Endodermal cell (in vitro differentiated cells): ENCODE data around the gene C12orf50. TPM values are rescaled to one million over a fixed set of nuclear protein-coding genes. Genes with fewer than 3 reads are reported as not detected.
A peak's percentile ranks its signal among the peaks of the same experiment; 100 is the strongest.
"Not testable (repeated sequence)": the region's sequence is repeated elsewhere in the genome, so short reads cannot be mapped to it uniquely, and the experiment has no call there.

Experiments used
- DNase-seq: peaks from one replicate; pipeline ENCODE4 v3.0.0-alpha.2; 2017
- H3K27ac ChIP-seq: 2 replicates; pipeline ENCODE4 v1.5.1; 2013; ENCODE audit warnings: mild to moderate bottlenecking, low read depth, low read length, moderate library complexity
- H3K27me3 ChIP-seq: 2 replicates; pipeline ENCODE4 v1.6.1; 2013; ENCODE audit warnings: mild to moderate bottlenecking, low read length, moderate library complexity; ENCODE audit not compliant: insufficient read depth, control insufficient read depth, poor library complexity, severe bottlenecking
- H3K36me3 ChIP-seq: 2 replicates; pipeline ENCODE4 v1.7.0; 2013; ENCODE audit warnings: mild to moderate bottlenecking, low read length, moderate library complexity; ENCODE audit not compliant: control insufficient read depth, insufficient read depth
- H3K4me1 ChIP-seq: one replicate; pipeline ENCODE4 v1.7.0; 2013; ENCODE audit warnings: low read length; ENCODE audit not compliant: control insufficient read depth, insufficient read depth
- H3K4me3 ChIP-seq: 2 replicates; pipeline ENCODE4 v1.5.1; 2013; ENCODE audit warnings: mild to moderate bottlenecking, low read length, moderate library complexity
- H3K9ac ChIP-seq: 2 replicates; pipeline ENCODE4 v1.6.1; 2013; ENCODE audit warnings: mild to moderate bottlenecking, low read length, moderate library complexity; ENCODE audit not compliant: poor library complexity, severe bottlenecking; ENCODE audit errors: extremely low read depth
- H3K9me3 ChIP-seq: 2 replicates; pipeline ENCODE4 v1.6.1; 2013; ENCODE audit warnings: mild to moderate bottlenecking, low read length, moderate library complexity; ENCODE audit not compliant: control insufficient read depth
- H3K27ac Mint-ChIP-seq: 2 replicates; pipeline ENCODE4 v1.8.0; 2020; ENCODE audit warnings: mixed read lengths
- H3K27me3 Mint-ChIP-seq: 2 replicates; pipeline ENCODE4 v1.8.0; 2021; ENCODE audit warnings: mild to moderate bottlenecking, mixed read lengths; ENCODE audit not compliant: insufficient read depth
- H3K36me3 Mint-ChIP-seq: 2 replicates; pipeline ENCODE4 v1.8.0; 2020; ENCODE audit warnings: low read depth, mixed read lengths
- H3K4me1 Mint-ChIP-seq: 2 replicates; pipeline ENCODE4 v1.8.0; 2020; ENCODE audit warnings: mixed read lengths
- H3K4me3 Mint-ChIP-seq: 2 replicates; pipeline ENCODE4 v1.8.0; 2020; ENCODE audit warnings: mild to moderate bottlenecking, moderate library complexity, mixed read lengths
- H3K9me3 Mint-ChIP-seq: 2 replicates; pipeline ENCODE4 v1.8.0; 2020; ENCODE audit warnings: mild to moderate bottlenecking, mixed read lengths
- WGBS, 2 experiments: methylation state at CpG; one replicate each; pipeline versions ENCODE4 v1.1.5 to v1.1.7; 2013; ENCODE audit warnings: missing lambda C conversion rate in 2 of 2, mixed read lengths in 1 of 2; ENCODE audit not compliant: insufficient coverage in 1 of 2, insufficient read length in 1 of 2; 5-methylcytosine and 5-hydroxymethylcytosine counted together
- total RNA-seq, 2 donors: library from RNA; stranded (reverse); fragmentation: NEBNext Ultra II Directional in 1 of 2; extraction: Animal tissue kit (Norgen Biotek cat#: 25700) in 1 of 2; gene quantifications; 2 replicates in 1 of 2; 3 replicates in 1 of 2; pipeline ENCODE4 v1.2.1, GENCODE V29; 2021
- TF ChIP-seq, protein P1 (sequence below): fragments of 200-600 bp; sonication (generic); conservative IDR thresholded peaks from 2 replicates; pipeline ENCODE4 v1.5.0; 2021; ENCODE audit warnings: antibody characterized with exemption, mild to moderate bottlenecking

Gene C12orf50
- total RNA-seq, 2 donors from 2014 or later, result 0.09 TPM; not detected in 1

DNA sequence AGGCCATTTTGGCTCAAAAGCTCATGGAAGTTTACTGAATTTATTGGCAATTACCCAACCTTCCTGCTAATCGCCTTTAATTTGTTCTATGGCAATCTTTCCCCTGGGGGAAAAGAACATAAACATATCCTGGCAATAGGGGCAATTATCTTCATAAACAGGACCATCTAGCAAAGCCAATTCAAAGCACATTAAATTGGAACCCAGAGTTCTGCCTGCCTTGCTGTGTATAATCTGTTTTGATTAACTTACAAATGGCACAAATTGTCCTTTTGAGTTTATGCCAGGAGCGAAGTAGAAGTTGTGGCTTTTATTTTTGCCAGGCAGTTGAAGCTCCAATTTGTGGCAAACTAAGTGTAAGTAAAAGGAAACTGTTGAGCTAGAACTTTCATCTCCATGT lies 68.6 kb downstream of the C12orf50 start:
- Mint-ChIP-seq H3K9me3 (peaks cover 1% of the 10 kb centered on the region), H3K27ac (no peak overlapping the region), H3K36me3 (no peaks in the 10 kb centered on the region), H3K4me1 (no peaks in the 10 kb centered on the region), H3K4me3 (no peak overlapping the region), H3K27me3 (no peaks in the 10 kb centered on the region)
- 97 to 100% methylated on average over 1 to 2 of the region's 2 CpGs for WGBS, 2 experiments
- Histone ChIP-seq H3K9me3 (no peaks in the 10 kb centered on the region), H3K4me3 (no peak overlapping the region), H3K9ac (no peak overlapping the region), H3K27ac (no peak overlapping the region), H3K36me3 (no peaks in the 10 kb centered on the region), H3K27me3 (no peaks in the 10 kb centered on the region), H3K4me1 (no peaks in the 10 kb centered on the region)
- TF ChIP-seq, protein P1, sequence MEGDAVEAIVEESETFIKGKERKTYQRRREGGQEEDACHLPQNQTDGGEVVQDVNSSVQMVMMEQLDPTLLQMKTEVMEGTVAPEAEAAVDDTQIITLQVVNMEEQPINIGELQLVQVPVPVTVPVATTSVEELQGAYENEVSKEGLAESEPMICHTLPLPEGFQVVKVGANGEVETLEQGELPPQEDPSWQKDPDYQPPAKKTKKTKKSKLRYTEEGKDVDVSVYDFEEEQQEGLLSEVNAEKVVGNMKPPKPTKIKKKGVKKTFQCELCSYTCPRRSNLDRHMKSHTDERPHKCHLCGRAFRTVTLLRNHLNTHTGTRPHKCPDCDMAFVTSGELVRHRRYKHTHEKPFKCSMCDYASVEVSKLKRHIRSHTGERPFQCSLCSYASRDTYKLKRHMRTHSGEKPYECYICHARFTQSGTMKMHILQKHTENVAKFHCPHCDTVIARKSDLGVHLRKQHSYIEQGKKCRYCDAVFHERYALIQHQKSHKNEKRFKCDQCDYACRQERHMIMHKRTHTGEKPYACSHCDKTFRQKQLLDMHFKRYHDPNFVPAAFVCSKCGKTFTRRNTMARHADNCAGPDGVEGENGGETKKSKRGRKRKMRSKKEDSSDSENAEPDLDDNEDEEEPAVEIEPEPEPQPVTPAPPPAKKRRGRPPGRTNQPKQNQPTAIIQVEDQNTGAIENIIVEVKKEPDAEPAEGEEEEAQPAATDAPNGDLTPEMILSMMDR, result no peak
- DNase-seq, result no peak

DNA sequence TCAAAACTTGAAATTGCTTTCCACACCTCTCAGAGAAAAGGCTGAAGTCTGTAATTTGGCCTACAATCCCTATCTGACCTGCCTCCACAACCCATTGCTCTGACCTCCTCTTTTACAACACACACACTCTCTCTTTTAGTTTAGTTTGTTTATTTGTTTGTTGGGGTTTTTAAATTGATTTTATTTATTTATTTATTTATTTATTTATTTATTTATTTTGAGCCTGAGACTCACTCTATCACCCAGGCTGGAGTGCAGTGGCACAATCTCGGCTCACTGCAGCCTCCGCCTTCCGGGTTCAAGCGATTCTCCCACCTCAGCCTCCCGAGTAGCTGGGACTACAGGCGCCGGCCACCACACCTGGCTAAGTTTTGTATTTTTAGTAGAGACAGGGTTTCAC lies 75.2 kb downstream of the C12orf50 start:
- H3K4me1 Mint-ChIP-seq, H3K9me3 ChIP-seq, H3K36me3 Mint-ChIP-seq, H3K27ac ChIP-seq, H3K27ac Mint-ChIP-seq, H3K36me3 ChIP-seq, H3K27me3 Mint-ChIP-seq, H3K4me3 ChIP-seq, H3K4me1 ChIP-seq, H3K9me3 Mint-ChIP-seq, H3K9ac ChIP-seq, H3K27me3 ChIP-seq, H3K4me3 Mint-ChIP-seq, DNase-seq: not testable (repeated sequence)
- WGBS, 2 experiments, result 88 to 100% methylated on average over 7 of the region's 7 CpGs

DNA sequence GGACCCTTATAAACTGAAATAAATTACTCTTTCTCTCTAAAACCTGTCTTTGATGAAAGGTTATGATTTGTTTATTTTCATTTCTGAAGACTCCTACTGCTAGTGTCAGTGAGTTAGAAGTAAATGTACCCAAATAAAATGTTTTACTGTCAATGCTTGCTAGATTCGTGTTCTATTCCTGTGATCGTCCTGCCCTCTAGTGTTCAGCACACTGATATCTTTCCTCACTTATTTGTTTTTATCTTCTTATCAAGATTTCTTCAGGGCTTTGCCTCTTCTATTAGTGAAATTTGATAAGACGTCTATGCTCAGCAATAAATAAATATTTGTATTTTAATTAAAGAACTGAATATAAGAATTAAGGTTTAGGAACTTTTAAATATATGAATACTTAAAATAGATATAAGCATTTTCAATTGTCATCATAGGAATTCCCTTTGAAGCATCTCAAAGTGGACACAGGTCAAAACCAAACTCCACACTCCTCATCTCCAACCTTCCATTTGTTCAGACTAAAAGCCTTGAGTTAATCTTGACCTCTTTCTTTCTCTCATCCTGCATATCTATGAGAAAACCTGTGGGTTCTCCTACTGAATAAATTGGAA lies 75.8 kb downstream of the C12orf50 start:
- H3K4me3 Mint-ChIP-seq, result no peak overlapping the region
- H3K36me3 Mint-ChIP-seq, result no peaks in the 10 kb centered on the region
- H3K9me3 Mint-ChIP-seq, result peaks cover 1% of the 10 kb centered on the region
- Histone ChIP-seq H3K4me3 (no peak overlapping the region), H3K36me3 (no peaks in the 10 kb centered on the region), H3K9ac (no peak overlapping the region), H3K4me1 (no peaks in the 10 kb centered on the region), H3K27me3 (no peaks in the 10 kb centered on the region), H3K9me3 (no peaks in the 10 kb centered on the region), H3K27ac (peak overlapping the region; percentile 57)
- 16% methylated on average over 2 of the region's 3 CpGs; no CpG with 5 or more reads in 1 of the 2 experiments for WGBS, 2 experiments
- H3K4me1 Mint-ChIP-seq, result no peaks in the 10 kb centered on the region
- DNase-seq, result peak; percentile 64
- no peak overlapping the region for H3K27ac Mint-ChIP-seq
- TF ChIP-seq, protein P1, result peak; percentile 88
- no peaks in the 10 kb centered on the region for H3K27me3 Mint-ChIP-seq

DNA sequence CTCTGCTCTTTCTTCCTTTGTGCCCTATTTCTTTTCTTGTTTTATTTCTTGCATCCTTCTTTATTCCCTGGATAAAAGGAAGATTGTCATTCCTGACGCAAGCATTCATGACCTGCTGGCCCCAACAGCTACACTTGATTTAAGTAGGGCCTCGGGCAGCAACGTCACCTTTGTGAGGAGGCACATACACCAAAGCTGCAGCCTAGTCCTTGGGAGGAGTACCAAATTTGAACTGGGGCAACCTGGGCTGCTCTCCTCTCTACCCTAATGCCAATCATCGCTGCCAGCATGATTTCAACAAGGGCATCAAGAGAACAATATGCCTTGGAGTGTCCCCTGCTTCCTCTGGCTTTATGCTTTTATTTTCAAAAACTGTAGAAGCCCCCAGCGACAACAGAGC lies 76.4 kb downstream of the C12orf50 start:
- H3K9me3 ChIP-seq, result no peaks in the 10 kb centered on the region
- no peaks in the 10 kb centered on the region for H3K36me3 ChIP-seq
- H3K9me3 Mint-ChIP-seq, result peaks cover 1% of the 10 kb centered on the region
- H3K9ac ChIP-seq, result no peak overlapping the region
- H3K4me3 Mint-ChIP-seq, result no peak overlapping the region
- H3K27me3 Mint-ChIP-seq, result no peaks in the 10 kb centered on the region
- TF ChIP-seq, protein P1, result no peak
- H3K27ac Mint-ChIP-seq, result no peak overlapping the region
- no peaks in the 10 kb centered on the region for H3K4me1 Mint-ChIP-seq
- H3K27me3 ChIP-seq, result no peaks in the 10 kb centered on the region
- H3K4me3 ChIP-seq, result no peak overlapping the region
- peak overlapping the region; percentile 57 for H3K27ac ChIP-seq
- H3K4me1 ChIP-seq, result no peaks in the 10 kb centered on the region
- no peaks in the 10 kb centered on the region for H3K36me3 Mint-ChIP-seq
- WGBS, 2 experiments, result 40 to 84% methylated on average over 2 to 5 of the region's 5 CpGs
- DNase-seq, result peak; percentile 62
